CD14-positive monocyte (primary cell): ENCODE data around the gene TBC1D22A. TPM values are rescaled to one million over a fixed set of nuclear protein-coding genes. Genes with fewer than 3 reads are reported as not detected.

Experiments used
- DNase-seq, 3 donors: peaks; one replicate each; pipeline ENCODE4 v3.0.0-alpha.2; 2011 to 2022
- H2AFZ ChIP-seq: 2 replicates; pipeline ENCODE4 v1.6.0; 2012; ENCODE audit warnings: mild to moderate bottlenecking, low read depth, low read length, inconsistent platforms; ENCODE audit not compliant: insufficient read depth, poor library complexity, severe bottlenecking
- H3K27ac ChIP-seq, 2 donors: 1 replicate in 1 of 2; 2 replicates in 1 of 2; pipeline ENCODE4 v1.5.1; 2012 to 2013; ENCODE audit warnings: low read length in 2 of 2, control low read depth in 1 of 2, inconsistent platforms in 1 of 2, low read depth in 1 of 2, mild to moderate bottlenecking in 1 of 2
- H3K27me3 ChIP-seq, 2 donors: one replicate each; pipeline versions ENCODE4 v1.6.0 to v1.6.1; 2011 to 2013; ENCODE audit warnings: low read length in 2 of 2; ENCODE audit not compliant: control insufficient read depth in 2 of 2, insufficient read depth in 2 of 2
- H3K36me3 ChIP-seq, 2 donors: replicated peaks in 1 of 2; 1 replicate in 1 of 2; 2 replicates in 1 of 2; pipeline versions ENCODE4 v1.5.1 to v1.6.1; 2012 to 2013; ENCODE audit warnings: low read length in 2 of 2, control low read depth in 1 of 2, inconsistent platforms in 1 of 2, mild to moderate bottlenecking in 1 of 2; ENCODE audit not compliant: insufficient read depth in 2 of 2, control insufficient read depth in 1 of 2
- H3K4me1 ChIP-seq, 2 donors: 1 replicate in 1 of 2; 2 replicates in 1 of 2; pipeline versions ENCODE4 v1.5.1 to v1.6.1; 2012 to 2013; ENCODE audit warnings: low read length in 2 of 2, control low read depth in 1 of 2, inconsistent platforms in 1 of 2, mild to moderate bottlenecking in 1 of 2, moderate library complexity in 1 of 2; ENCODE audit not compliant: insufficient read depth in 2 of 2, control insufficient read depth in 1 of 2
- H3K4me2 ChIP-seq: replicated peaks from 2 replicates; pipeline ENCODE3; 2012; ENCODE audit warnings: low read length, moderate library complexity, mild to moderate bottlenecking; ENCODE audit not compliant: poor library complexity, severe bottlenecking; ENCODE audit errors: extremely low read depth
- H3K4me3 ChIP-seq, 3 experiments: fragments of 200-600 bp in 1 of 3; sonication (generic) in 1 of 3; replicated peaks in 1 of 3; 1 replicate in 2 of 3; 2 replicates in 1 of 3; pipeline ENCODE4 v1.5.1; 2011 to 2013; ENCODE audit warnings: low read length in 3 of 3, mild to moderate bottlenecking in 3 of 3, control low read depth in 2 of 3, low read depth in 2 of 3, inconsistent platforms in 1 of 3, moderate library complexity in 1 of 3
- H3K79me2 ChIP-seq: 2 replicates; pipeline ENCODE4 v1.6.0; 2012; ENCODE audit warnings: mild to moderate bottlenecking, control low read depth, inconsistent platforms, low read length, moderate library complexity; ENCODE audit not compliant: insufficient read depth
- H3K9ac ChIP-seq: 2 replicates; pipeline ENCODE4 v1.6.0; 2017; ENCODE audit warnings: low read length, mild to moderate bottlenecking; ENCODE audit not compliant: insufficient read depth, poor library complexity, severe bottlenecking
- H3K9me3 ChIP-seq, 2 donors: replicated peaks in 1 of 2; 1 replicate in 1 of 2; 2 replicates in 1 of 2; pipeline versions ENCODE4 v1.5.1 to v1.6.1; 2012 to 2013; ENCODE audit warnings: low read length in 2 of 2, control low read depth in 1 of 2; ENCODE audit not compliant: control insufficient read depth in 1 of 2, insufficient read depth in 1 of 2
- H4K20me1 ChIP-seq: 2 replicates; pipeline ENCODE4 v1.6.0; 2012; ENCODE audit warnings: mild to moderate bottlenecking, low read length, control low read depth, moderate library complexity; ENCODE audit not compliant: insufficient read depth
- H3K27ac Mint-ChIP-seq, 7 donors: one replicate each; pipeline ENCODE4 v1.8.0; 2020; ENCODE audit warnings: mild to moderate bottlenecking in 7 of 7, mixed read lengths in 7 of 7, moderate library complexity in 6 of 7, inconsistent platforms in 2 of 7
- H3K27me3 Mint-ChIP-seq, 3 donors: one replicate each; pipeline ENCODE4 v1.8.0; 2021 to 2022; ENCODE audit warnings: low read depth in 3 of 3, mild to moderate bottlenecking in 3 of 3, mixed read lengths in 3 of 3, moderate library complexity in 3 of 3, inconsistent platforms in 1 of 3
- H3K36me3 Mint-ChIP-seq, 2 donors: one replicate each; pipeline ENCODE4 v1.8.0; 2020; ENCODE audit warnings: mixed read lengths in 2 of 2, inconsistent platforms in 1 of 2, mild to moderate bottlenecking in 1 of 2
- H3K4me1 Mint-ChIP-seq: one replicate; pipeline ENCODE4 v1.8.0; 2020; ENCODE audit warnings: mild to moderate bottlenecking, mixed read lengths
- H3K4me3 Mint-ChIP-seq, 2 donors: one replicate each; pipeline ENCODE4 v1.8.0; 2020; ENCODE audit warnings: mild to moderate bottlenecking in 2 of 2, mixed read lengths in 2 of 2, moderate library complexity in 1 of 2
- H3K9me3 Mint-ChIP-seq, 7 donors: one replicate each; pipeline ENCODE4 v1.8.0; 2020 to 2022; ENCODE audit warnings: mixed read lengths in 7 of 7, mild to moderate bottlenecking in 6 of 7, moderate library complexity in 6 of 7, inconsistent platforms in 2 of 7
- CTCF ChIP-seq: fragments of 200-600 bp; IDR thresholded peaks from one replicate; pipeline ENCODE4 v1.8.0; 2022; ENCODE audit warnings: antibody characterized with exemption, mild to moderate bottlenecking
- WGBS: methylation state at CpG from one replicate; pipeline ENCODE4 v1.1.5; 2013; ENCODE audit warnings: missing lambda C conversion rate; ENCODE audit not compliant: insufficient coverage; 5-methylcytosine and 5-hydroxymethylcytosine counted together
- intact Hi-C, 2 donors: fragments of 100-400 bp; cut with micrococcal nuclease; formaldehyde crosslinking; loops; one replicate each; pipeline versions ENCODE4 v1.15.0 to v1.15.1; 2023
- polyA plus RNA-seq, 3 donors: library from polyadenylated mRNA; depleted of rRNA in 1 of 3; unstranded in 2 of 3; stranded (reverse) in 1 of 3; fragments of 300-500 nt in 2 of 3; fragments of >200 nt in 1 of 3; fragmentation: Illumina TruSeq in 2 of 3; gene quantifications; 1 replicate in 2 of 3; 2 replicates in 1 of 3; pipeline ENCODE4 v1.2.3, GENCODE V29; 2012 to 2021

Gene TBC1D22A
- polyA plus RNA-seq, 3 donors, result 25.9 to 36.2 (median 29.5) TPM

GRCh38 chr22:46869831-46870441, 107.5 kb downstream of the TBC1D22A start:
- peaks cover 3% of the 10 kb centered on the region for H3K4me1 Mint-ChIP-seq

GRCh38 chr22:46871826-46872225, 109.4 kb downstream of the TBC1D22A start:
- Histone ChIP-seq H3K4me2 (no peak overlapping the region), H3K9ac (no peak overlapping the region), H4K20me1 (peaks cover 81% of the 10 kb centered on the region), H3K79me2 (peaks cover 17% of the 10 kb centered on the region), H3K4me3 (no peak overlapping the region), H3K36me3 (peaks cover 2 to 34% of the 10 kb centered on the region in 2 donors), H2AFZ (no peak overlapping the region), H3K4me1 (no peaks in the 10 kb centered on the region), H3K27me3 (no peaks in the 10 kb centered on the region), H3K9me3 (peaks cover 5 to 13% of the 10 kb centered on the region in 2 donors), H3K27ac (no peak overlapping the region)
- Mint-ChIP-seq H3K9me3 (peaks cover 6 to 25% (median 13%) of the 10 kb centered on the region in 7 donors), H3K27me3 (peaks cover 0 to 2% (median 2%) of the 10 kb centered on the region in 3 donors), H3K36me3 (peaks cover 23 to 40% of the 10 kb centered on the region in 2 donors), H3K4me3 (no peak overlapping the region), H3K4me1 (peaks cover 2% of the 10 kb centered on the region), H3K27ac (no peak overlapping the region)
- no CpG with 5 or more reads among the region's 2 CpGs for WGBS
- no peak for DNase-seq
- intact Hi-C loops, result no loop called here
- no peak for TF ChIP-seq CTCF

More at GRCh38 chr22:46869831-46870441, 107.5 kb downstream of the TBC1D22A start:
- no peak overlapping the region for H3K27ac Mint-ChIP-seq
- no peak for TF ChIP-seq CTCF
- intact Hi-C loops, result no loop called here
- Histone ChIP-seq H3K27ac (no peak overlapping the region), H3K79me2 (peaks cover 11% of the 10 kb centered on the region), H3K9ac (no peak overlapping the region), H3K9me3 (peaks cover 5 to 13% of the 10 kb centered on the region in 2 donors), H4K20me1 (peaks cover 80% of the 10 kb centered on the region), H3K4me1 (no peaks in the 10 kb centered on the region), H3K4me3 (no peak overlapping the region), H3K27me3 (no peaks in the 10 kb centered on the region), H3K36me3 (peaks cover 5 to 48% of the 10 kb centered on the region in 2 donors), H3K4me2 (no peak overlapping the region), H2AFZ (no peak overlapping the region)
- peaks cover 32 to 56% of the 10 kb centered on the region in 2 donors for H3K36me3 Mint-ChIP-seq
- no peak overlapping the region for H3K4me3 Mint-ChIP-seq
- peaks cover 0 to 2% (median 2%) of the 10 kb centered on the region in 3 donors for H3K27me3 Mint-ChIP-seq
- WGBS, result no CpG with 5 or more reads among the region's 1 CpG
- DNase-seq, result no peak
- peaks cover 6 to 27% (median 14%) of the 10 kb centered on the region in 7 donors for H3K9me3 Mint-ChIP-seq
